NCI-H2171 treated with DMSO at 0.1 percent for 48 hours (cell line): ENCODE results near the gene SLC39A11.
"Not testable (repeated sequence)": the region's sequence is repeated elsewhere in the genome, so short reads cannot be mapped to it uniquely, and the experiment has no call there.

ENCODE experiments used
- DNase-seq: peaks from one replicate; lab custom pipeline; 2025; lab: John Stamatoyannopoulos, UW

SLC39A11 gene

DNA sequence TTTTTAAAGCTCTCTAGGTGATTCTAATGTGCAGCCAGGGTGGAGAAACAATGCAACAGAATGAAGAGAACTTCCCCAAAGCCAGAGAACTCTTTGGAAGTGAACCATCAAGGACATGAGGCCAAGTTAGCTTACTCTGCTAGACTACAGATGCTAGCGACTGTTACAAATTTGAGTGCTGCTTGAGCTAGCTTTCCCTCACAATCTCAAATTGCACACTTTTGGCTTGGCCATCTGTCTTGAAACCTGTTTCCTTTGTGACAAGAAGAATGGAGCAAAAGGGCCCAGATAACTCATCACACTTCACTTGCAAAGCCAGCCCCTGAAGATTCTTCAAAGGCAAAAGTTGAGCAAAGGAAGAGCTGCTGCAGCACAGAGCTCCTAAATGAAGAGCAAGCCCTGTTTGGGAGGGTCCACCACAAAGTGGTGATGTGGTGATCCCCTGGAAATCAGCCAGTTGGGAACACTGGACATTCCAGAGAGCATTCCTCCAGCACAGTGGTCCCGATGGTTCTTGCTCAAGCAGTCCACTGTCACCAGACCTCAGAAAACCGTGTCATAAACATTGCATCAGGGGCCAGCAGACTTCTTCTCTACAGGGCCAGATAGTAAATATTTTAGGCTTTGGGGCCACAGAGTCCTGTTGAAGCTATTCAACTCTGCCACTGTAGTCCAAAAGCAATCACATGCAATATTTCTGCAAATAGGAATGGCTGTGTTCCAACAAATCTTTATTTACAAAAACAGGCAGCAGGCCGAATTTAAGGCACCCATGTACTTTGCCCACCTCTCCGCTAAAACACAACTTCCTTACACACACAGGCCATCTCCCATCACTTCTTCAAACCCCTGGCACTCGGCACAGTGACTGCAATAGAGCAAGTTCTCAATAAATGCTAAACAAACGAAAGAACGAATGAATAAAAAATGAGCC is 21.2 kb downstream of the SLC39A11 start:
- peak; percentile 93 for DNase-seq

DNA sequence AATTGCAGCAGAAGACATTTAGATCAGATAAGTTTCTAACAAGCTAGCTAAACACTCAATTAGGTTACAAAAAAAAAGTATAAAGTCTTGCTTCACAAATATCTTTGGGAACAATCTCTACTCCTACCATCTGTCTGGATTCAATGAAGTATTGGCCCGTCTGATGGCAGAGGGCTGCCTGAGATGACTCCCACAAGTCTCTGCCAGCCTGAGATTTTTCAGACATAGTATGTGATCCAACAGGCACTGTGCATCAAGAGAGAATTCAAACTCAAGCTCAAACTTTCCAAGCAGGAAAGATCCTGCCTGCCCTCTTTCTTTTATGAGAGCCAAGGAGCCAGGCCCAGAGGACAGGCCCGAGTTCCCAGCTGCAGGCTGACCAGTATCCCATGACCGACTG is 22.6 kb downstream of the SLC39A11 start:
- no peak for DNase-seq

- no peak for DNase-seq
Observed at GRCh38 chr17:73069164-73069770, 23.2 kb downstream of the SLC39A11 start.

DNA sequence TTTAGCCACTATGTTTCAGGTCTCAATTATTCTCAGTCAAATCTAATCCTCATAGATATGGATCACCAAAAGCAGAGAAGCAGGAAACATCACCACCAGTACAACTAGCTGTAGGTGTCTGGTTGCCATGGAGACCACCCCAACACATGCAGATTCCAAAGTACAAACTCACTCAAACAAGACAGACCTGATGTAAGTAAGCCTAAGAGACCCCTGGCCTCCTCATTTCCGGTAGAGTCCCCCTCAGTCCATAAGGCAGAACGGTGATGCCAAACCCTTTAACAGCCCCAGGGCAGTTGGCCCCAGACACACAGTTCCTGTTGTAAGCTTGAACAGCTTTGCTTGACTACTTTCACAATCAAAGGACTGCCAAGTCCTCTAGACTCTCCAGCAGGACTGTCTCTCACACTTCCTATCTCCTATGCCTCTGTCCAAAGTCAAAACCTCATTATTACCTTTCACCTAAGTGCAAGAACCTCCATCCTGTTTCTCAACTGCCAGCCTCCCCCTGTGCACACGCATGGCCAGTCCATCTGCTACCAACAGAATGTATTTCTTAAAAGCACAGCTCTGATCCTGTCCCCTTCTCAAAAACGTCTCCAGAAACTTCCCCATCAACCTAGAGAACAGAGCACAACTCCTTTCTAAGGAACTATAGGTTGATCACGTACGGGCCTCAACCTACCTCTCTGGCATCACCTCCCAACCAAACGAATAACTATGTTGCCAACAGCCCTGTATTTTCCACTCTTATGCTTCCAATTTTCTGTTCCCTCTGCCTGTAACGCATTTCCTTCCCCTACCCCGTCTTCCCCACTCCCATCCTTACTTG is 23.9 kb downstream of the SLC39A11 start:
- DNase-seq = no peak

GRCh38 chr17:73067699-73068098 is 24.8 kb downstream of the SLC39A11 start:
- DNase-seq = not testable (repeated sequence)

GRCh38 chr17:73067075-73067474 is 25.4 kb downstream of the SLC39A11 start:
- DNase-seq = peak; percentile 26

- no peak for DNase-seq
Observed at GRCh38 chr17:73066148-73066884, 26.2 kb downstream of the SLC39A11 start.

- DNase-seq = no peak
Observed at GRCh38 chr17:73065376-73065775, 27.1 kb downstream of the SLC39A11 start.

GRCh38 chr17:73064084-73064938 is 28.2 kb downstream of the SLC39A11 start:
- peak; percentile 69 for DNase-seq

DNA sequence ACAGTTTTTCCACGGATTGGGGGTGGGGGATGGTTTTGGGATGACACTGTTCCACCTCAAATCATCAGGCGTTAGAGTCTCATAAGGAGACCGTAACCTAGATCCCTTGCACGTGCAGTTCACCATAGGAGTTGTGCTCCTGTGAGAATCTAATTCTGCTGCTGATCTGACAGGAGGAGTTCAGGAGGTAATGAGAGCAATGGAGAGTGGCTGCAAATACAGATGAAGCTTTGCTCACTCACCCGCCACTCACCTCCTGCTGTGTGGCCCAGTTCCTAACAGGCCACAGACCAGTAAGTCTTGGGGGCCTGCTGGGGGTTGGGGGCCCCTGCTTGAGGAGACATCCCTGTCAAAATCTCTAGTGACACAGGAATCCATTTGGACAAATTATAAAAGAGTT is 29.8 kb downstream of the SLC39A11 start:
- no peak for DNase-seq

DNA sequence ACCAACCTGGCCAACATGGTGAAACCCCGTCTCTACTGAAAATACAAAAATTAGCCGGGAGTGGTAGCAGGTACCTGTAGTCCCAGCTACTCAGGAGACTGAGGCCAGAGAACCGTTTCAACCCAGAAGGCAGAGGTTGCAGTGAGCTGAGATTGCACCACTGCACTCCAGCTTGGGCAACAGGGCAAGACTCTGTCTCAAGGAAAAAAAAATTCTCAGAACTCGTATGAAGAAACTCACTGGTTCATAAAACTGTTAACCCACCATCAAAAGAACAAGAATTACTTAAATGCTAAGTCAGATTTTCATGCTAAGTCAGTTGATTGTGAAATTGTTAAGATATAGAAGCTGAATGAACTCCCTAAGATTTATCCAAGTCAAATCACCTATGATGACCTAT is 31.3 kb downstream of the SLC39A11 start:
- DNase-seq = no peak

DNA sequence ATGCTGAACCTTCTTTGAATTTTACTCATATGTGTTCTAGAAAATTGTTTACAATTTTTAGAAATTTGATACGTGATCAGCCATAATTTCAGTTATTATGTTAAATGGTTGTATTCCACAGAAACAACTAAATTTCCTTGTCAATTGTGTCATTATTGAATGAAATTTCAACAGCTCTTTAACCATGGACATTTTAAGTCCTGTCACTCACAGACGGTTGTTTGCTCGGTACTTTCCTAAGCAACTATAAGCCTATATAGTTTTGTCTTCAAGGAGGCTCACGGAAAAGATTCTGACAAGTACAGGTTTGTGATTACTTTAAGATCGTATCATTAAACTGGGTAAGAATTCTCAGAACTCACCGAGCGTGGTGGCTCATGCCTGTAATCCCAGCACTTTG is 31.8 kb downstream of the SLC39A11 start:
- DNase-seq = no peak

GRCh38 chr17:73059713-73060112 is 32.8 kb downstream of the SLC39A11 start:
- not testable (repeated sequence) for DNase-seq

DNA sequence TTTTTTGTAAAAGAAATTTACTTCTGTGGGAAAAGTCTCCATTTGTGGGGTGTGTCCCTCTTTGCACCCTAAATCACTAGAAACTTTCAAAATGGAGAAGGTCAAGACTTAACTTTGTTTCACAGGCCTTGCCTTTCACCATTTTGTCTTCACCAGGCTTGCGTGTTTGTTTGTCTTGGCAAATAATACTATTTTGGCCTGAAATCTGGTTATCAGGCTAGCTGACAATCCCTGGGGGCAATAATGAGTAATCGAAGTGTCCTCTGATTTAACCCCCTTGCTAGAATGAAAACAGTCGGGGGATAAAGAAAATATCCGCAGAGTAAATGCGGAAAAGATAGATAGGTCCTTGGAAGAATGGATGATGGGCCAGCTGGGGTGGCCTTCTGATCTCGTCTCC is 34.5 kb downstream of the SLC39A11 start:
- no peak for DNase-seq

DNA sequence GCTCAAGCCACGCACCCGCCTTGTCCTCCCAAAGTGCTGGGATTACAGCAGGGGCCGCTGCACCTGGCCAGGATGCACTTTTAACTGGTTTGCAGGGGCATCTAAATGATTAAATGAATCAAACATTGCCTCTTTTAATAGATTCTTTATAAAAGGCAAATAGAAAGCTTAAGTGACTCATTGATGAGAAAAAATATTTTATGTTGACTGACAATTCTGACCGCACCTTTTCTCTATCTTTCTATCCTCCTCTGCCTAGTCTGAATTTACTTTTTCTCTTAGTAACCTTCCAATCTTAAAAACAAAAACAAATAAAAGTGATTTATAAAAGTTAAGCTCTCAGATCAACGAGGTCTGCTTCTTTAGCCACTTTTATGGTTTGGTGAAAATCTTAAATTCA is 35.3 kb downstream of the SLC39A11 start:
- no peak for DNase-seq

GRCh38 chr17:73052923-73053322 is 39.6 kb downstream of the SLC39A11 start:
- no peak for DNase-seq

GRCh38 chr17:73050797-73051196 is 41.7 kb downstream of the SLC39A11 start:
- no peak for DNase-seq

- no peak for DNase-seq
Observed at GRCh38 chr17:73048170-73048569, 44.3 kb downstream of the SLC39A11 start.

GRCh38 chr17:73045724-73046123 is 46.8 kb downstream of the SLC39A11 start:
- DNase-seq = peak; percentile 80

DNA sequence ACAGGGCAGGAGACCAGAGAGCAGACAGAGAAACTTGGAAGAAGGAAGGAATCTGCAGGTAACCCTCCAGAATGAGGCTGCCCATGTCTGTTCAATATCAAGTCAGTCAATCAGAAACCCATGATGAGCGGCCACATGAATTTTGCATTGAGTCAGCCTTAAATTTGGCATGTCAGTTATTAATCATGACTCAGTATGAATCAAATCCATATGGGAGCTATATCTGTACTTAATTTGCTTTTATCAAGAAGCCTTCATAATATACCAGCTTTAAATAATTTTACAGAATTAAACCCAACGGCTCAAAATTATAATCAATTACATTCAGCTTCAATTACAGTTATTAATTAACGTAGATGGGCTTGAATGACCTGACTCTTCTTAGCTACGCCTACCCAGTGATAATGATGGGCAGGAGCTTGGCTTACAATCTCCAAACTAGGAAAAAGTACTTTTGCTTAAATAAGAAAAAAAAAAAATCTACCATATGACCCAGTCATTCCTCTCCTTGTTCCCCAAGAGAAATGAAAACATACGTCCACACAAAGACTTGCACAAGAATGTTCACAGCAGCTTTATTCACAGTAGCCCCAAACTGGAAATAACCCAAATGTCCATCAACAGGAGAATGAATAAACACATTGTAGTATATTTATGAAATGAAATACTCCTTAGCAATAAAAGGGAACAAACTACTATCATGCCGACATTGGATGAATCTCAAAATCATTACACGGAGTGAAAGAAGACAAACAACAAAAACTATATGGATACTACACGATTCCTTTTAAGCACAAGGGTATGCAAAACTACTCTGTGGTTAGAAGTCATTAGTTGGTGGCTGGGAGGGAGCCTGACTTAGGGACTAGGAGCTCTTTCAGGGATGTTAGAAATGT is 48.6 kb downstream of the SLC39A11 start:
- no peak for DNase-seq
